Fibroblast of lung (primary cell): ENCODE measurements around the gene PTDSS2.

Experiments used
- CTCF ChIP-seq, 2 donors: IDR thresholded peaks in 1 of 2; conservative IDR thresholded peaks in 1 of 2; 1 replicate in 1 of 2; 2 replicates in 1 of 2; pipeline ENCODE4 v1.5.1; 2011 to 2012; ENCODE audit warnings: low read length in 2 of 2, control low read depth in 1 of 2, inconsistent platforms in 1 of 2, low read depth in 1 of 2, mild to moderate bottlenecking in 1 of 2
- EZH2 ChIP-seq: IDR thresholded peaks from 2 replicates; pipeline ENCODE4 v1.5.1; 2012; ENCODE audit warnings: low read length, control low read depth, mild to moderate bottlenecking; ENCODE audit errors: missing control alignments

GRCh38 chr11:538431-539051, 88.5 kb downstream of the PTDSS2 start:
- no peak for TF ChIP-seq CTCF (conservative IDR thresholded peaks at IDR 0.05 in 1 of 2, IDR thresholded peaks at IDR 0.05 in 1 of 2; ENCODE audit: low read depth in 1 of 2, low read length in 2 of 2)
- no peak for TF ChIP-seq EZH2
